GM12878 (cell line): ENCODE measurements around the gene YARS1. TPM values are rescaled to one million over a fixed set of nuclear protein-coding genes. Genes with fewer than 3 reads are reported as not detected.

Experiments used
- ATAC-seq: fragments of 200-7000 bp; cut with Tn5 transposase; 3 replicates; pipeline ENCODE4 v1.9.1; 2020; ENCODE audit warnings: mild to moderate bottlenecking, moderate library complexity
- BruUV-seq: library from RNA; stranded (reverse); fragments of 400-500 nt; replicated peaks from 2 replicates; lab custom pipeline; 2021; lab: Mats Ljungman, UMichigan
- CTCF ChIA-PET: fragments of 300-600 bp; sonication (Branson Sonifier 250); formaldehyde crosslinking; extraction: SDS; loops from one replicate; lab custom pipeline; 2021; ENCODE audit warnings: inconsistent platforms; lab: Yijun Ruan, JAX
- POLR2A ChIA-PET: fragments of 350-600 bp; formaldehyde crosslinking; extraction: SDS; loops from one replicate; lab custom pipeline; 2021; ENCODE audit warnings: inconsistent platforms; lab: Charles Lee
- RAD21 ChIA-PET: fragments of 300-600 bp; sonication (Branson Sonifier 250); formaldehyde crosslinking; loops from one replicate; lab custom pipeline; 2023; ENCODE audit warnings: antibody characterized with exemption; ENCODE audit not compliant: unreplicated experiment; lab: Charles Lee
- SMC1A ChIA-PET: fragments of 300-600 bp; sonication (Branson Sonifier 250); formaldehyde crosslinking; loops from one replicate; lab custom pipeline; 2023; ENCODE audit not compliant: unreplicated experiment, uncharacterized antibody; lab: Charles Lee
- DNase-seq: peaks from one replicate; pipeline ENCODE4 v3.0.0-alpha.2; 2011; ENCODE audit warnings: low read depth, low spot score
- FAIRE-seq: peaks from 3 replicates; lab custom pipeline; 2011; peaks lifted over from hg19 to GRCh38; lab: Jason Lieb, UNC
- H2AFZ ChIP-seq: 2 replicates; pipeline ENCODE4 v1.6.0; 2011; ENCODE audit warnings: low read depth, low read length, control low read depth; ENCODE audit not compliant: control insufficient read depth
- H3K27ac ChIP-seq: 2 replicates; pipeline ENCODE4 v1.5.1; 2011; ENCODE audit warnings: control low read depth; ENCODE audit not compliant: control insufficient read depth, insufficient read depth
- H3K27me3 ChIP-seq, 2 experiments: replicated peaks in 1 of 2; 2 replicates each; pipeline versions ENCODE4 v1.6.0 to v1.6.1; 2011; ENCODE audit warnings: low read length in 1 of 2; ENCODE audit not compliant: control insufficient read depth in 2 of 2, insufficient read depth in 2 of 2
- H3K36me3 ChIP-seq, 2 experiments: 2 replicates each; pipeline ENCODE4 v1.5.1; 2011; ENCODE audit warnings: low read length in 1 of 2; ENCODE audit not compliant: control insufficient read depth in 2 of 2, insufficient read depth in 2 of 2
- H3K4me1 ChIP-seq: 2 replicates; pipeline ENCODE4 v1.6.1; 2011; ENCODE audit warnings: mild to moderate bottlenecking, low read length, moderate library complexity, mixed read lengths; ENCODE audit not compliant: control insufficient read depth, insufficient read depth
- H3K4me2 ChIP-seq: 2 replicates; pipeline ENCODE4 v1.6.0; 2011; ENCODE audit warnings: control low read depth; ENCODE audit not compliant: control insufficient read depth, insufficient read depth
- H3K4me3 ChIP-seq: fragments of 200-600 bp; sonication (generic); 2 replicates; pipeline ENCODE4 v1.5.1; 2016
- H3K79me2 ChIP-seq: 2 replicates; pipeline ENCODE4 v1.6.0; 2011; ENCODE audit warnings: low read length; ENCODE audit not compliant: control insufficient read depth, insufficient read depth
- H3K9ac ChIP-seq: 2 replicates; pipeline ENCODE4 v1.8.0; 2011; ENCODE audit warnings: low read length, control low read depth, mixed read lengths; ENCODE audit not compliant: control insufficient read depth, insufficient read depth
- H3K9me3 ChIP-seq: replicated peaks from 3 replicates; pipeline ENCODE4 v1.5.1; 2011; ENCODE audit warnings: mild to moderate bottlenecking, low read length; ENCODE audit not compliant: control insufficient read depth, insufficient read depth
- H4K20me1 ChIP-seq: 2 replicates; pipeline ENCODE4 v1.6.0; 2011; ENCODE audit not compliant: control insufficient read depth, insufficient read depth
- FOXK2 ChIP-seq: fragments of 450-650 bp; IDR thresholded peaks from 2 replicates; pipeline ENCODE4 v1.6.1; 2017; ENCODE audit warnings: mild to moderate bottlenecking, moderate library complexity
- RAD21 ChIP-seq: IDR thresholded peaks from 2 replicates; pipeline ENCODE4 v1.6.1; 2011; ENCODE audit warnings: mild to moderate bottlenecking, low read depth, low read length, moderate library complexity; ENCODE audit not compliant: insufficient read depth
- ZNF687 ChIP-seq: fragments of 450-650 bp; IDR thresholded peaks from 2 replicates; pipeline ENCODE4 v1.6.1; 2017; ENCODE audit warnings: mild to moderate bottlenecking, moderate library complexity
- WGBS: methylation state at CpG from one replicate; pipeline ENCODE4 v1.1.6; 2016; ENCODE audit warnings: low lambda C conversion rate; ENCODE audit not compliant: insufficient replicate concordance, insufficient coverage; ENCODE audit errors: missing lambda C conversion rate; 5-methylcytosine and 5-hydroxymethylcytosine counted together
- in situ Hi-C: fragments of 300-500 bp; cut with MboI; formaldehyde crosslinking; loops from 9 replicates; pipeline ENCODE4 v1.14.3; 2018; ENCODE audit warnings: mixed read lengths
- intact Hi-C: fragments of 100-400 bp; cut with micrococcal nuclease; formaldehyde crosslinking; loops from one replicate; pipeline ENCODE4 v1.14.2; 2022; ENCODE audit not compliant: unreplicated experiment
- polyA plus RNA-seq, 11 experiments: library from polyadenylated mRNA; depleted of rRNA in 4 of 11; unstranded in 6 of 11; stranded (reverse) in 5 of 11; fragments of >200 nt; fragmentation: Nextera tagmentation in 4 of 11; fragmentation: Illumina TruSeq in 1 of 11; extraction: Ambion mirVana in 4 of 11; extraction: Trizol in 1 of 11; gene quantifications; 1 replicate in 1 of 11; 2 replicates in 10 of 11; pipeline versions ENCODE4 v1.2.1 to v1.2.3, GENCODE V29; 2011 to 2016; ENCODE audit warnings: inconsistent platforms in 2 of 11, missing spikeins in 2 of 11, low read depth in 1 of 11
- total RNA-seq, 4 experiments: library from RNA; depleted of rRNA in 3 of 4; stranded (reverse); fragments of >200 nt in 3 of 4; fragmentation: Illumina TruSeq in 1 of 4; extraction: Trizol in 1 of 4; gene quantifications; 2 replicates each; pipeline versions ENCODE4 v1.2.1 to v1.2.3, GENCODE V29; 2013 to 2021
- TF ChIP-seq, protein P1 (sequence below), 3 experiments: IDR thresholded peaks in 2 of 3; conservative IDR thresholded peaks in 1 of 3; 2 replicates each; pipeline ENCODE4 v1.5.1; 2011; ENCODE audit warnings: low read depth in 3 of 3, low read length in 3 of 3, mild to moderate bottlenecking in 3 of 3, control low read depth in 2 of 3, moderate library complexity in 2 of 3, inconsistent platforms in 1 of 3, mixed read lengths in 1 of 3; ENCODE audit not compliant: control insufficient read depth in 2 of 3, insufficient read depth in 1 of 3; ENCODE audit errors: extremely low read depth in 1 of 3

Gene YARS1
- total and polyA plus RNA-seq, 10 of the 15 experiments (the other 5 are each of a cell fraction or from before 2014, with no cell fraction given): 39.9 to 202 (median 136) TPM

DNA sequence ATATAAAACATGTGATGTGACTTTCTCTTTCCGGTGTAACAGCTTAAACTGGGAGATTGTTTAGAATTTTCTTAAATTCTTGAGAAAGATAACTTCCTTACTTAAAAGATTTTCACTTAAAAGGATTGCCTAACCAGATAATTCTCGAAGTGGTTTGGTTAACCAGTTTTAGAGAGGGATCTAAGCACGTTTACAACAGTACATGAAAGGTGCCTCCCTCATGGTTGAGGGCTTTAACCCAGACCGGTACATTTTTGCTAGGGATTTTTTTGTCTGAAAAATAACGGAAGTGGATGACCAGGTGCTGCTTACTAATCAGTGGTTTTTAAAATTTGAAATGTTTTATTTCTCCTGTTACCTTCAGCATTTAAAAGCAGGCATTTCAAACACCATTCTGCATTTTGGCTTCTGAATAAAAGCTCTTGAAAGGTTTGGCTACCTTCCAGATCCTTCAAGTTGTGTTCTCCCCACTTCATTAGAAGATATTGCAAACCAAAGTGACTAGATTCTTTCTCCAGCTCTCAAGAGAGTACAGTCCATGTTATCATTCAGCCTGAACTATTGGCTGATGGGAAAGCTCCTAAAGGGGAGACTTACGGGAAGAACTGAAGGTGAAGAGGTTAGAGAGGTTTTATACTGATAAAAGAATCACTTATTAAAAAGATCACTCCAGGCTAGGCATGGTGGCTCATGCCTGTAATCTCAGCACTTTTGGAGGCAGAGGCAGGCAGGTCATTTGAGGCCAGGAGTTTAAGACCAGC, 13.1 kb upstream of the YARS1 start (continued):
- TF ChIP-seq ZNF687: no peak

- no peaks in the 10 kb centered on the region for H4K20me1 ChIP-seq
- POLR2A ChIA-PET: interaction anchor here (0.5 kb wide), 1 partner anchor 34 kb away, joined by 4 read pairs; no protein-coding TSS in a partner anchor
- in situ Hi-C loops (no loop called here), intact Hi-C loops (no loop called here)
- H3K4me2 ChIP-seq: no peak overlapping the region
- 98% methylated on average over 7 of the region's 7 CpGs for WGBS
- no peak for DNase-seq
- no peak for ATAC-seq
- no peak for FAIRE-seq
- CTCF ChIA-PET: interaction anchor here (1.4 to 3.1 kb wide), 4 partner anchors 21 to 55 kb away, joined by 3 to 23 read pairs (median 8); no protein-coding TSS in a partner anchor
- no peaks in the 10 kb centered on the region; the same call in 2 of the 3 replicates for H3K9me3 ChIP-seq
- TF ChIP-seq FOXK2 (no peak), RAD21 (0 out of 2 replicates have a peak, but pooled peaks have one; percentile 18)
- TF ChIP-seq, protein P1, sequence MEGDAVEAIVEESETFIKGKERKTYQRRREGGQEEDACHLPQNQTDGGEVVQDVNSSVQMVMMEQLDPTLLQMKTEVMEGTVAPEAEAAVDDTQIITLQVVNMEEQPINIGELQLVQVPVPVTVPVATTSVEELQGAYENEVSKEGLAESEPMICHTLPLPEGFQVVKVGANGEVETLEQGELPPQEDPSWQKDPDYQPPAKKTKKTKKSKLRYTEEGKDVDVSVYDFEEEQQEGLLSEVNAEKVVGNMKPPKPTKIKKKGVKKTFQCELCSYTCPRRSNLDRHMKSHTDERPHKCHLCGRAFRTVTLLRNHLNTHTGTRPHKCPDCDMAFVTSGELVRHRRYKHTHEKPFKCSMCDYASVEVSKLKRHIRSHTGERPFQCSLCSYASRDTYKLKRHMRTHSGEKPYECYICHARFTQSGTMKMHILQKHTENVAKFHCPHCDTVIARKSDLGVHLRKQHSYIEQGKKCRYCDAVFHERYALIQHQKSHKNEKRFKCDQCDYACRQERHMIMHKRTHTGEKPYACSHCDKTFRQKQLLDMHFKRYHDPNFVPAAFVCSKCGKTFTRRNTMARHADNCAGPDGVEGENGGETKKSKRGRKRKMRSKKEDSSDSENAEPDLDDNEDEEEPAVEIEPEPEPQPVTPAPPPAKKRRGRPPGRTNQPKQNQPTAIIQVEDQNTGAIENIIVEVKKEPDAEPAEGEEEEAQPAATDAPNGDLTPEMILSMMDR (IDR thresholded peaks at IDR 0.05 in 2 of 3, conservative IDR thresholded peaks at IDR 0.05 in 1 of 3; ENCODE audit: control insufficient read depth in 2 of 3, extremely low read depth in 1 of 3, insufficient read depth in 1 of 3, low read depth in 3 of 3, low read length in 3 of 3): peak in 1 of 3 experiments; percentile 20; a peak in 1 of 6 replicates
- no peak overlapping the region for H3K4me3 ChIP-seq
- no peak overlapping the region for H2AFZ ChIP-seq
- H3K27ac ChIP-seq: no peak overlapping the region
- BruUV-seq: no TSS peak
- peaks cover 11% of the 10 kb centered on the region for H3K79me2 ChIP-seq
- H3K36me3 ChIP-seq: peaks cover 3 to 41% of the 10 kb centered on the region in 2 experiments
- RAD21 ChIA-PET: interaction anchor here (0.6 to 1.1 kb wide), 3 partner anchors 37 to 258 kb away, joined by 3 read pairs; no protein-coding TSS in a partner anchor
- H3K27me3 ChIP-seq: no peaks in the 10 kb centered on the region
- H3K4me1 ChIP-seq: no peaks in the 10 kb centered on the region
- H3K9ac ChIP-seq: no peak overlapping the region
- SMC1A ChIA-PET: interaction anchor here (0.8 kb wide), 1 partner anchor 45 kb away, joined by 3 read pairs; no protein-coding TSS in a partner anchor
Measured at GRCh38 chr1:32828341-32828740, 11.2 kb upstream of the YARS1 start.
